Prostate gland (tissue), 2 donors: ENCODE measurements around the gene HDAC4. TPM values are rescaled to one million over a fixed set of nuclear protein-coding genes. Genes with fewer than 3 reads are reported as not detected.

Source experiments
- DNase-seq: peaks from one replicate; pipeline ENCODE4 v3.0.0-alpha.2; 2019; ENCODE audit warnings: low spot score
- H3K27ac ChIP-seq, 2 donors: fragments of 200-600 bp; sonication (generic); 2 replicates each; pipeline ENCODE4 v1.5.1; 2017 to 2019
- H3K27me3 ChIP-seq: fragments of 200-600 bp; sonication (generic); replicated peaks from 2 replicates; pipeline ENCODE4 v1.5.1; 2019; ENCODE audit not compliant: insufficient read depth
- H3K36me3 ChIP-seq, 2 donors: fragments of 200-600 bp; sonication (generic); 1 replicate in 1 of 2; 2 replicates in 1 of 2; pipeline versions ENCODE4 v1.5.1 to v1.8.1; 2017 to 2019
- H3K4me1 ChIP-seq: fragments of 200-600 bp; sonication (generic); replicated peaks from 2 replicates; pipeline ENCODE4 v1.5.1; 2019
- H3K4me3 ChIP-seq, 2 donors: fragments of 200-600 bp; sonication (generic); 2 replicates each; pipeline ENCODE4 v1.5.1; 2017 to 2019
- H3K9me3 ChIP-seq: fragments of 200-600 bp; sonication (generic); 2 replicates; pipeline ENCODE4 v1.5.1; 2017
- POLR2A ChIP-seq: fragments of 450-650 bp; IDR thresholded peaks from one replicate; pipeline ENCODE4 v1.6.1; 2016; ENCODE audit warnings: antibody characterized with exemption, mild to moderate bottlenecking
- POLR2AphosphoS5 ChIP-seq: sonication (generic); formaldehyde crosslinking; IDR thresholded peaks from one replicate; pipeline ENCODE4 v1.6.1; 2017; ENCODE audit warnings: antibody characterized with exemption
- WGBS: methylation state at CpG from one replicate; pipeline ENCODE4 v1.1.5; 2018; 5-methylcytosine and 5-hydroxymethylcytosine counted together
- intact Hi-C: fragments of 100-400 bp; cut with DNase I; formaldehyde crosslinking; loops from one replicate; pipeline ENCODE4 v1.14.2; 2022
- total RNA-seq, 2 donors: library from RNA; depleted of rRNA; stranded (reverse); fragments of >200 nt; gene quantifications; one replicate each; pipeline ENCODE4 v1.1.0, GENCODE V29; 2016
- TF ChIP-seq, protein P1 (sequence below), 4 experiments: fragments of 200-600 bp in 2 of 4; fragments of 450-650 bp in 2 of 4; sonication (generic) in 2 of 4; IDR thresholded peaks; 1 replicate in 3 of 4; 2 replicates in 1 of 4; pipeline ENCODE4 v1.5.1; 2016 to 2019; ENCODE audit warnings: antibody characterized with exemption in 4 of 4, mild to moderate bottlenecking in 2 of 4, moderate library complexity in 2 of 4

The HDAC4 gene
- total RNA-seq, 2 donors from 2014 or later = 41.8 to 44.2 TPM

DNA sequence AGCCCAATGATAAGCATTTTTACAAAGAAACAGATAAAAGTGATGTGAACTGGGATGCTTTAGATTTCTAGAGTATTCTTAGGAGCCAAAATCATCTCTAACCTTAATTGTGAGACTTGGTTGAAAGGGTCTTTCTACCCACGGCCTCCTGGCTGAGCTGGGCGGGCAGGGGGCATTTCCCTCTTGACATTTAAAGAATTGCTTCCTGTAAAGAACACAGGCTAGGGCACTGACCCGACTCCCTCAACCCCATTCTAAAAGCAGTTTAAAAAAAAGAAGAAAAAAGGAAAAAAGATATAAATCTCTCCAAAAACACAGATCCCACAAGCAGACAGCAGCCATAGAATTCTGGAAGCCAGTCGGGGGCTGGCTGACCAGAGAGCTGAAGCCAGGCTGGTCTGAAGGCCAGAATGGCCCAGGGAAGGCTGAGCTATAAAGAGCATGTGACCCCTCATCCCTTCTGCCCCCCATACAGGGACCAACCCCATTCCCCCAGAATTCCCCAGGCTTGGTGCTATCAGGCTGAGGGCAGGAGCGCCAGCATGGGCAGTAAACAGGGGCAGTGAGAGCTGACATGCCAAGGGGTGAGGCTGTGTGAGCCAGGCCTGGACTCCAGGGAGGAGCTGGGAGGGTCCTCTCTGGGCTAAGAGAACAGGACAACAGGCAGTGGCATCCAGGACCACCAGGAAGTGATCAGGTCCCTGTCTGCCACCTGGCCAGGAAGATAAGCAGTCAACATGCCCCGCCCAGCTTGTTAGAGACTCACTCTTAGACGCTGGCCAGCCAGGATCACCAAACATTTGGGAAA is 188.5 kb downstream of the HDAC4 start:
- no peaks in the 10 kb centered on the region for H3K9me3 ChIP-seq
- no peaks in the 10 kb centered on the region for H3K36me3 ChIP-seq
- intact Hi-C loops = no loop called here
- WGBS = 82% methylated on average over 7 of the region's 7 CpGs
- H3K27me3 ChIP-seq = no peaks in the 10 kb centered on the region
- TF ChIP-seq POLR2A (no peak), POLR2AphosphoS5 (no peak)
- TF ChIP-seq, protein P1, sequence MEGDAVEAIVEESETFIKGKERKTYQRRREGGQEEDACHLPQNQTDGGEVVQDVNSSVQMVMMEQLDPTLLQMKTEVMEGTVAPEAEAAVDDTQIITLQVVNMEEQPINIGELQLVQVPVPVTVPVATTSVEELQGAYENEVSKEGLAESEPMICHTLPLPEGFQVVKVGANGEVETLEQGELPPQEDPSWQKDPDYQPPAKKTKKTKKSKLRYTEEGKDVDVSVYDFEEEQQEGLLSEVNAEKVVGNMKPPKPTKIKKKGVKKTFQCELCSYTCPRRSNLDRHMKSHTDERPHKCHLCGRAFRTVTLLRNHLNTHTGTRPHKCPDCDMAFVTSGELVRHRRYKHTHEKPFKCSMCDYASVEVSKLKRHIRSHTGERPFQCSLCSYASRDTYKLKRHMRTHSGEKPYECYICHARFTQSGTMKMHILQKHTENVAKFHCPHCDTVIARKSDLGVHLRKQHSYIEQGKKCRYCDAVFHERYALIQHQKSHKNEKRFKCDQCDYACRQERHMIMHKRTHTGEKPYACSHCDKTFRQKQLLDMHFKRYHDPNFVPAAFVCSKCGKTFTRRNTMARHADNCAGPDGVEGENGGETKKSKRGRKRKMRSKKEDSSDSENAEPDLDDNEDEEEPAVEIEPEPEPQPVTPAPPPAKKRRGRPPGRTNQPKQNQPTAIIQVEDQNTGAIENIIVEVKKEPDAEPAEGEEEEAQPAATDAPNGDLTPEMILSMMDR (IDR thresholded peaks at IDR 0.05) = no peak
- H3K27ac ChIP-seq = no peak overlapping the region
- DNase-seq = no peak
- no peak overlapping the region for H3K4me3 ChIP-seq
- H3K4me1 ChIP-seq = peaks cover 2% of the 10 kb centered on the region

- DNase-seq = no peak
- H3K36me3 ChIP-seq = no peaks in the 10 kb centered on the region
- no peak overlapping the region for H3K27ac ChIP-seq
- H3K9me3 ChIP-seq = no peaks in the 10 kb centered on the region
- TF ChIP-seq POLR2AphosphoS5 = peak; percentile 64
- TF ChIP-seq POLR2A = no peak
- TF ChIP-seq, protein P1 (IDR thresholded peaks at IDR 0.05) = no peak
- intact Hi-C loops = no loop called here
- WGBS = 71% methylated on average over 13 of the region's 13 CpGs
- H3K4me3 ChIP-seq = no peak overlapping the region
- peaks cover 2% of the 10 kb centered on the region for H3K4me1 ChIP-seq
- H3K27me3 ChIP-seq = no peaks in the 10 kb centered on the region
Observed at GRCh38 chr2:239211396-239212094, 189.3 kb downstream of the HDAC4 start.

DNA sequence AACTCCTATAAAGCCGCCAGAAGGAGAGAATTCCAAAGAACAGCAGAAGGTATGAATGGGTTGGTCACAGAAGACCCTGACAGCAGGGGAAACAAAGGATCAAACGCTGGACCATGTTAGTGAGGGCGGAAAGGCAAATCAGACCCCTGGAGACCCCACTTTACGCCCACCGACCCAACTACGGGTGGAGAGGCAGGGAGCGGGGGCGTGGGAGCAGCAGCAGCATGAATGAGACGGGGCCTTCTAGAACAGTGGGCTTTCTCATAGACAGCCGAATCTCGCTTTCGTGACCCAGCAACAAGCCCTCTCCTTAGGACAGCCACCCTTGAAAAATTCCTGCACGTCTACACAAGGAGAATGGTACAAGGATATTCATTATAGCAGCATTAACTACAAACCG is 191.0 kb downstream of the HDAC4 start:
- Histone ChIP-seq H3K4me3 (no peak overlapping the region), H3K4me1 (peaks cover 2% of the 10 kb centered on the region), H3K27me3 (no peaks in the 10 kb centered on the region), H3K27ac (no peak overlapping the region), H3K36me3 (no peaks in the 10 kb centered on the region), H3K9me3 (no peaks in the 10 kb centered on the region)
- WGBS = 95% methylated on average over 14 of the region's 14 CpGs
- intact Hi-C loops = no loop called here
- TF ChIP-seq, protein P1 (IDR thresholded peaks at IDR 0.05) = no peak
- no peak for TF ChIP-seq POLR2AphosphoS5
- no peak for TF ChIP-seq POLR2A
- DNase-seq = no peak

DNA sequence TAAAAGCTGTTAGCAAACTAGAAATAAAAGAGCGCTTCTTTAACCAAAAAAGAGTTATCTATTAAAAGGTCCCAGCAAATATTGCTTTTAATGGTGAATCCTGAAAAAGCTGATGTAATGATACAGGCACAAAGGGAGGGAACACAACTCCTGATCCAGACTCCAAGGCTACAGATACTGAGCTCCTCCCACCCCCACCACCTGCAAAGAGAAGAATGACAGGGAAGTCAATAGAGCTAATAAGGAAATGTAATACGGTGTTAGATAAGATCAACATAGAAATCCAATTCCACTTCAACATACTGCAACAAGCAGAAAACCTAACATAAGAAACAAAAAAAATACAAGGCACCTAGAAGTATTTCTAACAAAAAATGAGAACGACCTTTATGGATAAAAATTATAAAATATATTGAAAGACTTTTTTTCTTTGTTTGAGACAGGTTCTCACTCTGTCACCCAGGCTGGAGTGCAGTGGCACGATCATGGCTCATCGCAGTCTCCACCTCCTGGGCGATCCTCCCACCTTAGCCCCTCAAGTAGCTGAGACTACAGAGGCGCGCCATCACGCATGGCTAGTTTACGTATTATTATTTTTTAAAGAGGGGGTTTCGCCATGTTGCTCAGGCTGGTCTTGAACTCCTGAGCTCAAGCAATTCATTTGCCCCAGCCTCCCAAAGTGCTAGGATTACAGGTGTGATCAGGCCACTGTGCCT is 192.2 kb downstream of the HDAC4 start:
- Histone ChIP-seq H3K36me3 (no peaks in the 10 kb centered on the region), H3K27me3 (no peaks in the 10 kb centered on the region), H3K4me3 (no peak overlapping the region), H3K4me1 (peaks cover 2% of the 10 kb centered on the region), H3K9me3 (no peaks in the 10 kb centered on the region), H3K27ac (no peak overlapping the region)
- TF ChIP-seq POLR2AphosphoS5 (no peak), POLR2A (no peak)
- TF ChIP-seq, protein P1 (IDR thresholded peaks at IDR 0.05) = no peak
- no peak for DNase-seq
- intact Hi-C loops = no loop called here
- WGBS = 80% methylated on average over 11 of the region's 11 CpGs
